ENCODE data around the gene KCTD3. TPM values are rescaled to one million over a fixed set of nuclear protein-coding genes. Genes with fewer than 3 reads are reported as not detected.

Gene KCTD3
- total RNA-seq, 1 donor from 2014 or later = 55.4 TPM

- no peak for FAIRE-seq
- DNase-seq (ENCODE audit: low spot score in 2 of 2) = no peak
These were observed 11.6 kb upstream of the KCTD3 start for GRCh38 chr1:215555531-215555930.

GRCh38 chr1:215556996-215557395, 10.1 kb upstream of the KCTD3 start:
- DNase-seq (ENCODE audit: low spot score in 2 of 2) (no peak), FAIRE-seq (no peak)

GRCh38 chr1:215557504-215557903, 9.6 kb upstream of the KCTD3 start:
- FAIRE-seq (no peak), DNase-seq (ENCODE audit: low spot score in 2 of 2) (no peak)

DNA sequence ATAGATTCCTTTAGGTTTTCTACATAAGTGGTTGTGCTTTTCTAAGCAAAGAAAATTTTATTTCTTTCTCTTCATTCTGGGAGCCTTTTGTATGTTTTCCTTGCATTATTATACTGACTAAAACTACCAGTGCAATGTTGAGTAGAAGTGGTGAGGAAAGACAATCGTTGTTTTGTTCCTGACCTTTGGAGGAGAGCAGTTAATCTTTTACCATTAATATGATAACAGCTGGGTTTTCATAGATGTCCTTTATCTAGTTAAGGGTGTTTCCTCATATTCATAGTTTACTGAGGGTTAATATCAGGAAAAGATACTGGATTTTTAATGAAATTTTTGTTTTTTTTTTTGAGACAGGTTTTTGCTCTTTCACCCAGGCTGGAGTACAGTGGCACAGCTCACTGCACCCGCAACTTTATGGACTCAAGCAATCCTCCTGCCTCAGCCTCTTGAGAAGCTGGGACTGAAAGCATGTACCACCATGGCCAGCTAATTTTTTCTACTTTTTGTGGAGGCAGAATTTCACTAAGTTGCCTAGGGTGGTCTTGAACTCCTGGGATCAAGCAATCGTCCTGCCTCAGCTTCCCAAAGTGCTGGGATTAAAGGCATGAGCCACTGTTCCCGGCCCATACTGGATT, 9.0 kb upstream of the KCTD3 start:
- DNase-seq (ENCODE audit: low spot score in 2 of 2) (no peak), FAIRE-seq (no peak)

GRCh38 chr1:215567491-215568298, 591 bp downstream of the KCTD3 start:
- DNase-seq (ENCODE audit: low spot score in 2 of 2) (peak; percentile 36 to 64), FAIRE-seq (no peak)

GRCh38 chr1:215568299-215568692, 1.2 kb downstream of the KCTD3 start:
- peak; percentile 45 to 58 for DNase-seq (ENCODE audit: low spot score in 2 of 2)
- FAIRE-seq = no peak

GRCh38 chr1:215569986-215570824, 3.1 kb downstream of the KCTD3 start:
- DNase-seq (ENCODE audit: low spot score in 2 of 2) = no peak
- no peak for FAIRE-seq

- FAIRE-seq = no peak
These were observed 14.8 kb downstream of the KCTD3 start for GRCh38 chr1:215581896-215582295.

DNA sequence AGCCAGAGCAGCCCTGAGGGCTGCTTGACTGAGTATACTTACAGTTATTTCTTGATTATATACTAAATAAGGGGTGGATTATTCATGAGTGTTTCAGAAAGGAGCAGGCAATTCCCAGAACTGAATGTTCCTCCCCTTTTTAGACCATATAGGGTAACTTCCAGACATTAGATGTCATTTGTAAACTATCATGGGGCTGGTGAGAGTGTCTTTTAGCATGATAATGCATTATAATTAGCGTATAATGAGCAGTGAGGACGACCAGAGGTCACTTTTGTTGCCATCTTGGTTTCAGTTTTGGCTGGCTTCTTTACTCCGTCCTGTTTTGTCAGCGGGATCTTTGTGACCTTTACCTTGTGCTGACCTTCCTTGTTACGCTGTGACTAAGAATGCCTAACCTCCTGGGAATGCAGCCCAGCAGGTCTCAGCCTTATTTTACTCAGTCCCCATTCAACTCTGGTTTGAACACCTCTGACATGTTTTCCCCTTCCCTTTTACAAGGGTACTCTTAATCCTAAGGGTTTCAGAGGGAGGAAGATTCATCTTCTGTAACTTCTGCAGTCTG, 16.2 kb downstream of the KCTD3 start:
- no peak for FAIRE-seq

More at GRCh38 chr1:215581896-215582295, 14.8 kb downstream of the KCTD3 start:
- DNase-seq (ENCODE audit: low spot score in 2 of 2) = no peak

DNA sequence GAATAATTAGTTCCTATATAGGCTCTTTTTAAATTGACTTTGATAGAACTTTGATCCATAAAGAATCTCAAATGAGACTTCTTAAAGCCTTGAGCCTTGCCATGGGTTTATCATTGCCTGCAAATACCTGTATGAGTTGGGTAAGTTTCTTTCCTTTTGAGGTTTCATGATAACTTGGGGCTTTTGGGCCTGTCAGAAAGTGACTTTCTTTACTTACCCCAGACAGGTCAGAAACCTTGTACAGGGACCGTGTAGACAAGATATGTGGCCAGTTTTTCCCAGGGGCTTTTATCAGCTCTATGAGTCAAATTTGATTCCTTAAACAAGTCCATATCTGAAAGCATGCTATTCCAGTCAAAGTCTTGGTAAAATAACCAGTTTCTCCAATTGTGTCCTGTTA, 17.3 kb downstream of the KCTD3 start:
- FAIRE-seq = no peak
- no peak for DNase-seq (ENCODE audit: low spot score in 2 of 2)

More for the DNA sequence above, 16.2 kb downstream of the KCTD3 start:
- DNase-seq (ENCODE audit: low spot score in 2 of 2) = no peak

DNA sequence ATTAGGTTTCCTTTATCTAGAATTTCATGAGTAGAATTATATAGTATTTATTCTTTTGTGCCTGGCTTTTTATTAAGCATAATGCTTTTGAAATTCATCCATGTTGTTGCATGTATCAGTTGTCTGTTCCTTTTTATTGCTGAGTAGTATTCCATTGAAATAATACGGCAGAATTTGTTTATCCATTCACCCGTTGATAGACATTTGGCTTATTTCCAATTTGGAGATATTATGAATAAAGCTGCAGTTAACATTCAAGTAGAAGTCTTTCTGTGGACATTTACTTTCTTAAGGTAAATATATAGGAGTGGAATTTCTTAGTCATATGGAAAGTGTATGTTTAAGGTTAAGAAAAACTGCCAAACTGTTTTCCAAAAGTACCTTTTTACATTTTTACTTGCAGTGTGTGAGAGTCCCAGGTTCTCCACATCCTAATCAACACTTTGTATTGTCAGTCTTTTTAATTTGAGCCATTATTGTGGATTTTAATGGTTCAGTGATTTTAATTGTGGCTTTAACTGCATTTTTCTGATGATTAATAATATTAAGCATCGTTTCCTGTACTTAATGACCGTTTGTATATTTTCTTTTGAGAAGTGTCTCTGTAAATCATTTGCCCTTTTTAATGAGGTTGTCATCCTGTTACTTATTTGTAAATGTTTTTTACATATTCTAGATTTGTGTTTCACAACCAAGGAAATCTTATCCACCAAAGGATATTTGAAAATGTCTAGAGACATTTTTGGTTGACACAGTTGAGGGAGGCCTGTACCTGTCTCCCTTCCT, 22.7 kb downstream of the KCTD3 start:
- DNase-seq (ENCODE audit: low spot score in 2 of 2) (no peak), FAIRE-seq (no peak)

DNA sequence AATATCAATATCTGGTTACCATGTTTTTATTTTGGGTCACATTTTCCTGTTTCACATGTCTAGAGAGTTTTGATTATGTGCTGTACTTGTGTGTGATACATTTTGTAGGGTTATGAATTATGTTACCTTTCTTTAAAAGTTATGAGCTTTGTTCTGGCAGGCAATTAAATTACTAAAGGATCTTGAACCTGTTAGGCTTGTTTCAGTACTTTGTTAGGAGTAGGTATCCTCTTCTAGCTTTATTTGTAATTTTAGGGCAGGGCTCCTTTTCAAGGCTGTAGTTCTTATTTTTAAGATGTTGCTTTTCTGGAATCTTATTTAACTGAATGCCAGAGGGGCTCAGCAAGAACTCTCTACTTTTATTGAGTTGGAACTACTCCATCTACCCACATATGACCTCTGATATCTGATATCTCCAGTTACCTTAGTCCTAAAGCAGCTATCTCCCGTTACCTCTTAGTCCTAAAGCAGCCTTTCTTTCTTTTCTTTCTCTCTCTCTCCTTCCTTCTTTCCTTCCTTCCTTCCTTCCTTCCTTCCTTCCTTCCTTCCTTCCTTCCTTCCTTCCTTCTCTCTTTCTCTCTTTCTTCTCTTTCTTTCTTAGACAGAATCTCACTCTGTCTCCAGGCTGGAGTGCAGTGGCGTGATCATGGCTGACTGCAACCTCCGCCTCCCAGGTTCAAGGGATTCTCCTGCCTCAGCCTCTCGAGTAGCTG, 23.8 kb downstream of the KCTD3 start:
- DNase-seq (ENCODE audit: low spot score in 2 of 2) = no peak
- FAIRE-seq = no peak

DNA sequence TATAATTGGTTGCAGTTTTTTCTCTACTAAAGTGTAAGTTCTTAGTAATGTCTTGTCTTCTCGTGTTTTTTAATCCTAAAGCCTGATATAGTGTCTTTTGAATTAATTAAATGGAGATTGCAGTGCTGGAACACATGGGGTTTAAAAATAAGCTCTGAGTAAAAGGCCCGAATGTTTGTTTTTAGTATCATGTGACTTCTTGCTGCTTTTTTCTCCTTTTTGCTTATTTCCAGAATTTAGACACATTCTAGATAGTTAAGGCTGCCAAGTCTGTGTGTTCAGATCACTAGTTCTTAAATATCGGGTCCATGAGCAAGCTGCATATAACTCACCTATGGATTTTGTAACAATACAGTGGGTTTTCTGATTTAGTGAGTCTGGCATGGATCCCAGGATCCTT, 27.5 kb downstream of the KCTD3 start:
- FAIRE-seq (no peak), DNase-seq (ENCODE audit: low spot score in 2 of 2) (no peak)

- DNase-seq (ENCODE audit: low spot score in 2 of 2) (no peak), FAIRE-seq (no peak)
These were observed 28.1 kb downstream of the KCTD3 start for GRCh38 chr1:215595231-215595630.

GRCh38 chr1:215597961-215598360, 30.9 kb downstream of the KCTD3 start:
- no peak for FAIRE-seq
- DNase-seq (ENCODE audit: low spot score in 2 of 2) = no peak

DNA sequence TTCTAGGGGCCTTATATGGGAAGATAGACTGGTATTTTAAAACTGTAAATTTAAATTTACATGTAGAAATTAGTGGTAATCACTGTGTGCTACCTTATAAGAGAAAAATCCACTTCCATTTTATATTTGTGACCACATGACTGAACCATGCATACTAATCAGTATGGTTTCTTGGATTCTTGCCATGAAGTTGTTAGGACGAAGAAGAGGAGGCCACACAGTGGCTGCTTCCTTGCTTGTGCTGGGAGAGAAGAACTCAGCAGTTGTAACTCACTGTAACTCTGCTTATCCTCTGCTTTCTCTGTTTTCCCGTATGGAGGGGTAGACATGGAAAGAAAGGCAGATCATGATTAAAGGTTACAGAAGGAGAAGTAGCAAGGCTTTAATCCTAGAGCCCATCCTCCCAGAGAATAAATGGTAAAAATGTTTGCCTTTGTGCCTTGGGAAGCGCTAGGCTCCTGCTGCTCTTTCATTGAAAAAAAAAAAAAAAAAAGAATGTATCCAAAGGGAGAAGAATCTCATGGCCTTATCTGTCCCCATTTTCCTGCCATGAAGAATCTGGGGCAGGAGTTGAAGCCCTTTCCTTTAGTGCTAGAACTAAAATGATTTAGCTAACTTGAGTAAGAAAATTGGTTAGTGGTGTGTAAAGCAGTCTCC, 32.4 kb downstream of the KCTD3 start:
- no peak for DNase-seq (ENCODE audit: low spot score in 2 of 2)
- FAIRE-seq = no peak

GRCh38 chr1:215600258-215600792, 33.2 kb downstream of the KCTD3 start:
- FAIRE-seq (no peak), DNase-seq (ENCODE audit: low spot score in 2 of 2) (no peak)

GRCh38 chr1:215600867-215601266, 33.8 kb downstream of the KCTD3 start:
- no peak for DNase-seq (ENCODE audit: low spot score in 2 of 2)
- FAIRE-seq = no peak

DNA sequence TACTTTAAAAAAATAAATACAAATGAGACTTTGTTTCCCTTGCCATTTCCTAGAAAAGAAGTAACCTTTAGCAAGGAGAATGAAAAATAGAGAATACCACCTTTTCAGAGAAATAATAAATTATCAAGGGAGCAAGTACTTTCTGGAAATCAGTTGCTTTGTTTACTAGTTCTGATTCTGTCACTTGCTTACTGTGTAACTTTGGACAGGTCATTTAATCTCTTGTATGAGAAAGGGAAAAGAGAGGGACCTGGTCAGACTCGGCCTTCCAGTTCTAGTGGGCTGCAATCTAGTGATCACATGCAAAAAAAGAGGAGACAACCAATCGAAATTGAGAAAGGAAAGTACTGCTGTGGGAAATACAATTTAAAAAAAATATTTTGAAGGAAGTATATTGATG, 34.2 kb downstream of the KCTD3 start:
- DNase-seq (ENCODE audit: low spot score in 2 of 2) = no peak
- no peak for FAIRE-seq

All from frontal cortex (tissue), 4 donors.